ENCODE data around the gene THNSL1.
"Not testable (repeated sequence)": the region's sequence is repeated elsewhere in the genome, so short reads cannot be mapped to it uniquely, and the experiment has no call there.

Gene THNSL1

GRCh38 chr10:24998044-24998443 lies 18.4 kb upstream of the THNSL1 start:
- DNase-seq = no peak

GRCh38 chr10:25011591-25011990 lies 4.8 kb upstream of the THNSL1 start:
- DNase-seq = not testable (repeated sequence)

DNA sequence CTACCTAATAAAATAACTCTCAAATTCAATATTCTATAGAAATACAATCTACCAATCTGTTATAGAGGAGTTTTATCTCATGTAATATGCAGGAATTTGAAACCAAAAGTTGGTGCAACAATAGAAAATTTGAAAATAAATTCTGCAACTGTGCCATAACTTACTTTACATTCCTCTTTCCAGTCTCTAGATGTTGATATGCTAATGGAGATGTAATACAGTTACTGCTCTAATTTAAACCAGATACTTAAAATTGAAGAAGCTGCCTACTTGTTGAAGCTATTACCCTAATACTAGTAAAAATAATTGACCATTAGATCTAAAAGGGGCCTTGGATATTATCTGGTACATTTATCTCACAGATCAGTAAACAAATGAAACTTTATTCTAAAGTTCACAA lies 1.8 kb upstream of the THNSL1 start:
- no peak for DNase-seq

GRCh38 chr10:25015828-25016375 lies 510 bp upstream of the THNSL1 start, which contains the start of gene ENKUR:
TSS of gene ENKUR (minus strand) at chr10:25016158. CDS start at chr10:25015936, 222 bp downstream.
- peak; percentile 90 for DNase-seq

DNA sequence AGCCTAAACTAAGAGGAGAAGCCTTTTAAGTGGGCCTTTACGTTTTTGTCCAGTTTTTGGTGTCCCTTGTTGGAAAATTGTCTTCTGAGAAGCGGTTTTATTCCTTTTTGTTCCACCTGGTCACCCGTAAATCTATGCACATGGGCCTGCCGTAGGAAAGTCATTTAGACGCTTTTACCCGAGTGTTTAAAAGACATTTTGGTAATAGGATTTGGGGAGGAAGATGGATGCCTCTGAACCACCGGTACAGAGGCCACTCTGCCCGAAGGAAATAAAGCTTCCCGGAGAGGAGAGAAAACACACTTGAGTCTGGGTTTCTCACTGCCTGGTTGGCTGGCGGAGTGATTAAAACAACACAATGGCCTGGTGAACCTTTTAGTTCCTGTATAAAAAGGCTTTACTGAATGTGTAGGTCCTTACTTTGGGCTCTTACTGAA lies 760 bp downstream of the THNSL1 start:
- peak; percentile 12 for DNase-seq

DNA sequence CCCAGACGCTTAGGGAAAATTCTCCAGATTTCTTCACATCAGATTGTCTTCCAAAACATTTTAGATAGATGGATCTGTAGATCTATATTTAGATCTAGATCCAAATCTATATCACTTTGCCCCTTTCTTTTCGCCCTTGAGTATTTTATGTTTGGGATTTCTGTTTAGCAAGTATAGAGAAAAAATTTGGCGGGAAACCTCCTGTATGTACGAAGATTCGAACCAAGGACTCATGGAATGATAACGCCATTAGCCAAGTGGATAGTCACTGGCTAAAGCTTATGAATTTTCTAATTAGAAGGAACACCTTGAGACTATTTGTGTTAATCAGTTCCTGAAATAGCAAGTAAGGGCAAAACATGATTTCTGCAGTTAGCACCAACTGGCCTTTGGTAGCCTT lies 1.2 kb downstream of the THNSL1 start:
- DNase-seq = no peak

GRCh38 chr10:25018703-25019102 lies 2.3 kb downstream of the THNSL1 start:
- no peak for DNase-seq

GRCh38 chr10:25023278-25023677 lies 6.9 kb downstream of the THNSL1 start:
- DNase-seq = no peak

GRCh38 chr10:25024528-25024927 lies 8.1 kb downstream of the THNSL1 start:
- no peak for DNase-seq

DNA sequence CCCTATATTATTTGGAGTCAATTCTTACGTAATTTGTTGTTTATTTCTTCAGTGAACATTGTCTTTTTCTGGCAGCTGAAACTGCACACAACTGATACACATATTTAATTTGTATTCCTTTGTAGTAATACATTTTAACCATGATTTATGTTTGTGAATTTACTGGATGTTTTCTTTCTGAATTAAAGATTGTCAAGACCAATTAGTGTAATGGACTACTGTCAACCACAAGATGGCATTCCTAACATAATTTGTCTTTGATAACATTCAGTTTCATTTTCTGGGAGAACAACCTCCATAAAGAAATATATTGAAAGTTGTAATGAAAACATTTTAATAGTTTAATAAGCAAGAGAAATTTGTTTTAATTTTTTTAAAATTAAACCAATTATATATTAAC lies 10.1 kb downstream of the THNSL1 start:
- DNase-seq = peak; percentile 61

- peak; percentile 18 for DNase-seq
These were observed 12.3 kb downstream of the THNSL1 start for GRCh38 chr10:25028711-25029110.

DNA sequence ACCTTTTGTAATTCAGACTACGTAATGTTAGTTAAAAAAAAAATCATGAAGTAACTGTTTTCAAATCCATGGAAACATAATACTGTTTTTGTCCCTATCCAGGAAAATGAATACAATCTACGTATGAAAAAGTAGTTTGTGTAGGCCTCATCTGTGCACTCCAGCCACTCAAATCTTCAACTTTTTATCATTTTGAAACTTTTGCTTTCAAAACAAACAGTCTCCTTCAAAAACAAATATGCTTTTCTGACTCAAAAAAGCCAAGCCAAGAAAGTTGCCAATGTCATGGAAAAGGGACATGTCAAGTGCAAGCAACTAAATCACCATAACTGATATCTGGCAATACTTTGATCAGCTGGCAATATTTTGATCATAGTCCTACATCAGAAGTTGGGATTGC lies 13.1 kb downstream of the THNSL1 start:
- DNase-seq = no peak

- no peak for DNase-seq
These were observed 20.0 kb downstream of the THNSL1 start for GRCh38 chr10:25036381-25036780.

DNA sequence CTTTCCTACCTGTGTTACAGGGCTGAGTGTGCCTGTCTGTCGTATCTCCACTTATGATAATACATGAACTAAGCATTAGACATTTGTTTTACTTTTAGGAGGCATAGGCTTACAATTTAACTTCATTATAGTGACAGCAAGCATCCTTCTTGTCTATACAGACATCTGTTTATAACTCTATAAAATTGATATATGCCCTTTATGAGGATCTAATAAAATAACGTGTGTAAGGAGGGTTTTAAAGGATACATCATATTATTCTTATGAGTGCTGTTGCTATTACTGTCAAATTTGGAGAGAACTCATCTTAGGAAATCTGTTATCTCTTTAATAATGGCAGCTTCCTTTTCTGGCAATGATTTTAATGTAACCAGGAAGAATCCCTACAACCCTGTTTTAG lies 21.9 kb downstream of the THNSL1 start:
- no peak for DNase-seq

GRCh38 chr10:25039531-25039930 lies 23.1 kb downstream of the THNSL1 start:
- DNase-seq = no peak

DNA sequence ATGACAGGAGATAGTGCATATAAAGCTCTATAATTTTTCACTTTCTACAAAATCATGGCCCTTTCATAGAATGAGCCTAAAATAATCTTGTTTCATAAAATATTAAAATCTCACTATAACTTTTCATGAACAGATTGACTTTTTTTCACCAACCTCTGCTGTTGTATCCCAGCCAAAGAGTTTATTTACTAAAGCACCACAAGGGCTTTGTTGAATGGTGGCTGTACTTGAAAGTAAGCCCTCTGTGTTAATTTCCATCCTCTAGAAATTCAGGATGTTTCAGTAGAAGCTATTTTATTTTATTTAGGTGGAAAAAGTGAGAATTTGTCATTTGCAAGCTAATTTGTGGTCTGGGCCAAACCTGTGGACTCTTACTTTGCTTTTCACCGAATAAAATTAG lies 30.2 kb downstream of the THNSL1 start:
- DNase-seq = no peak

GRCh38 chr10:25047088-25047487 lies 30.7 kb downstream of the THNSL1 start:
- no peak for DNase-seq

- peak; percentile 75 for DNase-seq
These were observed 31.3 kb downstream of the THNSL1 start for GRCh38 chr10:25047591-25048301.

- DNase-seq = no peak
These were observed 32.0 kb downstream of the THNSL1 start for GRCh38 chr10:25048450-25048849.

- DNase-seq = no peak
These were observed 33.6 kb downstream of the THNSL1 start for GRCh38 chr10:25049966-25050365.

DNA sequence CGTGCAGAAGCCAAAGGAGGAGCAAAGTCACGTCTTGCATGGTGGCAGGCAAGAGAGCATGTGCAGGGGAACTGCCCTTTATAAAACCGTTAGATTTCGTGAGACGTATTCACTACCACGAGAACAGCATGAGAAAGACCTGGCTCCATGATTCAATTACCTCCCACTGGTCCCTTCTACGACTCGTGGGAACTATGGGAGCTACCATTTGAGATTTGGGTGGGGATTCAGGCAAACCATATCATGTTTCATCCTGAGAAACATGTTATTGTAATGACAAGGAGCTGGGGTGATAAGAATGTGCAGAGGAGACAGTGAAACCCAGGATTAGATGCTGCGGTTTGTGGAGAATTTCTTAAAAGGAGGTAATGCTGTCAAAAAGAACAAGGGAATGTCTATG lies 34.0 kb downstream of the THNSL1 start:
- no peak for DNase-seq

- no peak for DNase-seq
These were observed 35.6 kb downstream of the THNSL1 start for GRCh38 chr10:25052012-25052411.

GRCh38 chr10:25056726-25057125 lies 40.3 kb downstream of the THNSL1 start:
- no peak for DNase-seq

- DNase-seq = no peak
These were observed 41.5 kb downstream of the THNSL1 start for GRCh38 chr10:25057886-25058285.

DNA sequence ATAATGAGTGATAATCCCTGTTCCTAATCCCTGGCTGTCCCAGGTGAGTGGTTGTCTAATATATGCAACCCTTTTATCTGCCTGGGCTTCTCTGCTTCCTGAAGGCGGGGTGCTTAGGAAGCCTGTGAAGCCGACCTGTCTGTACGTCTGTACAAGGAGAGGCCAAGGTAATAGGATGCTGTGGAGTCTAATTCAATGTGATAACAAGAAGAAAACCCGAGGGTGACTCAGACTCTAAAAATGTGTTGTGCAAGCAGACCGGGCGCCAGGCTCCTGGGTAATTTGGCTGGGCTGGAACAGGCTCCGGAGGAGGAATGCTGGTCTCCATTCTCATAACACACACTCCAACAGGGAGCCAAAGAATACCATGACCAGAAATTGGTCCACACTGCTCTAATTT lies 43.6 kb downstream of the THNSL1 start:
- peak; percentile 71 for DNase-seq

All from fibroblast of skin of abdomen (primary cell).